Left forelimb (tissue), 1 donor: Measurements from ENCODE around the gene CCL1.

Experiments
- DNase-seq: peaks from one replicate; pipeline ENCODE4 v3.0.0-alpha.2; 2018; ENCODE audit warnings: low spot score

The CCL1 gene

GRCh38 chr17:34363183-34363661, at the start of gene CCL1:
TSS of gene CCL1 (minus strand) at chr17:34363233. CDS start at chr17:34363161, 72 bp downstream.
- no peak for DNase-seq

GRCh38 chr17:34412534-34412933, 49.5 kb upstream of the CCL1 start:
- no peak for DNase-seq

DNA sequence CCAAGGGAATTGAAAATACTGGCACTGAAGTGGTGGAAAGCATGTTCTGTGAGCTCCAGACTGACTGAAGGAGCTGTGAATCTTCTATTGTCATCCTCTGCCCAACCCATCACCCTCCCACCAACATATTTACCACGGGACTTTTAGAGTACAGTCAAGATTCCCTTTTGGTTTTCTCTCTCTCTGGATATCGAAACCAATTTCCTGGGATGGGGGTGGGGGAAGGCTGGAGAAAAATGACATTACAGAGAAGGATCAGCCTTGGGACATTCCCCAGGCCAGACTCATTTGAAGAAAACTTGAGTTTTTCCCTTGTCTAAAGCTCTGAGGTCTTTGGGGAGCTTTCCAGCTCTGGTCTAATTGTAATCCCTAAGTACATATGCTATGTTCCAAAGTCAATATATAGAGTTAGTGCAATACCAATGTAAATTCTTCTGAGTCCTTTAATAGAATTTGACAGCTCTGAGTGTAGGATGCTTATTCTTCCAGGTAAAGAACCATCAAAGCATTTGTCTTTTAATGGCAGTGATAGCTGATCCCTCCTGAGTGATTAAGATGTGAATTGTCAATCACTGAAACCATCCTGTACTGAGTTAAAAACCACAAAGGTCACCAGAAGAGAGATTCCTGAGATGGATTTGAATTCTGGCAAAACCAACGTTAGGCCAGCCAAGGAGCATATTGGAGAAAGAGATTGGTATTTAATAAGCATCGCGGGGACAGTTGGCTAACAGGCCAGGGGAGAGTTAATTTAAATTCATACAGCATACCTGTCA, 48.8 kb upstream of the CCL1 start:
- DNase-seq, result no peak

DNA sequence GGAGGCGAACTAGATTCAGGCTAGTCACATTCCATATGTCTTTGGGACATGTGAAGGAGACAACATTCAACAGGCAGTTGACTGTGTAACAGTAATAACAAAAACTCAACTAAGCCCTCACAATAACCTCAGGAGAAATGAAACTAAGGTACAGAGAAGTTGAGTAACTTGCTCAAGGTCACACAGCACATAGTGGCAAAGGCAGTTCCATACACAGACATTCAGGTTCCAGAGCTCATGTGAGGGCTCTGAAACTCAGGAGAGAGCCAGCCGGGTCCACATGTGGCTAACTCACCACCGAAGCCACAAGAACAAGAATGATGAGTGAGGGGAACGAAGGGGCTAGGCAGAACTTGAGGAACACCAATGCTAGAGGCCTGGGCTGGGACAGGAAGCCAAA, 46.3 kb upstream of the CCL1 start:
- no peak for DNase-seq

GRCh38 chr17:34408439-34408838, 45.4 kb upstream of the CCL1 start:
- DNase-seq, result no peak

GRCh38 chr17:34406226-34406625, 43.2 kb upstream of the CCL1 start:
- DNase-seq, result no peak

DNA sequence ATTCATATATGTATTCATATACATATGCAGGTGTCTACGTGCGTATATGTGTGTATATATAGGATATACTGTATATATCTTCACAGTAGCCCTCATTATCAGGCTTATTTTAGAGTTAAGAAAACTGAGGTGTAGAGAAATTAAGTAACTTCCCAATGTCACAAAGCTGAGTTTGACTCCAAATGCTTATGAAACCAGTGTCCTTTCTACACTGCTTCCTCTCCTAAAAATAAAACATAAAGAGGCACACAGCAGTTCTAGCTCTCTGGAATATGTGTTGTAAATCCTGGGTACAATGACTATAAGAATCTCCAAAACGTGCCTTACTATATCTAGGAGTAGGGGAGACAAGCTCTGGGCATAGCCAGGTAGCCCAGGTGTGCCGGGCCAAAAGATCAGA, 40.0 kb upstream of the CCL1 start:
- DNase-seq, result no peak

- DNase-seq, result no peak
Measured at GRCh38 chr17:34401165-34401564, 38.1 kb upstream of the CCL1 start.

DNA sequence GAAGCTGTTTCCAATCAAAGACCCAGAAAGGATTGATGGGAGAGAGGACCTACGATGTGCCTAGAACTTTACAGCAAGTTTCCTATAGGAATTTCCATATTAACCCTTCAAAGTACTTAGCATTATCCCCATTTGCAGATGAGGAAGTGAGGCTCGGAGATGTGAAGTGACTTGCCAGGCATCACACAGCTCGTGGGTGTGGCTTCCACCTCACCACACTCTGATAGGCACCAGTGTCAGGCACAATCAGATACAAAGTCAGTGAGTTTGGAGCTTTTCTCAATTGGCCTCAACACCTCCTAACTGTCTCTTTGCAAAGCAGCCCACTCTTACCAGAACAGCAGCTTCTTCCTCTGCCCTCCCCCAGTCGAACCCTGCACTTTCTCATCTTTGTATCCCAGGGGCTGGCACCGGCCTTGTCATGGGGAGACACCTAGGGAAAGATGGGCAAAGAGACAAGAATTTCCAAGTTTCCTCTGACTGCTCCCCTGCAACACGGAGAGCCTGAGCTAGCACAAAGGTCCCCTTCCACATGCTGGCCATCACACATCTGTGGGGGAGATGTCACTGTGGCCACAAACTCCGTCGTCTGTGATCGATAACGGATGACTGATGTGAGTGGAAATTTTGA, 37.4 kb upstream of the CCL1 start:
- no peak for DNase-seq

- no peak for DNase-seq
Measured at GRCh38 chr17:34399725-34400124, 36.7 kb upstream of the CCL1 start.

DNA sequence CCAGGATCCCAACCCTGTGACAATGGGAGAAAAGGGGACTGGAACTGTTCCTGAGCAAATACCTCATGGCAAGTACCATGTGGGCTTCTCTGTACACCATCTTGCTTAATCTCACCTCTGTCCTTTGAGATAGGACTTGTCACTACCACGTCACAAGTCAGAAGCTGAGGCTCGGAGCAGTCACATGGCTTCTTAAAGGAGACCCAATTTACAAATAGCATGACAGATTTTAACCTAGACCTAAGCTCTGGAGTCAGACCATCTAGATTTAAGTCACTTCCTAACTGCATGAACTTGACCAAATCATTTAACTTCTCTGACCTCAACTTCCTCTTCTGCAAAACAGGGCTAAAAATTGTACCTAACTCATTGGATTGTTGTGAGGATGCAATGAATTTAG, 36.0 kb upstream of the CCL1 start:
- DNase-seq, result no peak

DNA sequence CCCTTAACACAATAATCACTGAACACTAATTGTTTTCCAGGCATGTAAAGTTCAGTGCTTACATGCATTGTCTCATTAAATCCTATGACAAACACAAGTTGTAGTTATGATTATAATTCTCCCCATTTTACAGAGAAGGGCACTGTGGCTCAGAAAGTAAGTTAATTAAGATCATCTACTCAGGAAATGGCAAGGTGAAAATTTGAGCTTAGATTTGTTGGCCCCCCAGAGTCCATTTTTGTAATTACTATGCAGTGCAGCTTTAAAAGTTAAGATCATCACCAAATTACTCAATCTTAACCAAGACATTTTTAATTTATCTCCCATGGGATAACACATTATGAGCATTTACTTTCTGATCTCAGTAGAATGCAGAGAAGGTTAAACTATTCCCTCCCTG, 34.2 kb upstream of the CCL1 start:
- no peak for DNase-seq

DNA sequence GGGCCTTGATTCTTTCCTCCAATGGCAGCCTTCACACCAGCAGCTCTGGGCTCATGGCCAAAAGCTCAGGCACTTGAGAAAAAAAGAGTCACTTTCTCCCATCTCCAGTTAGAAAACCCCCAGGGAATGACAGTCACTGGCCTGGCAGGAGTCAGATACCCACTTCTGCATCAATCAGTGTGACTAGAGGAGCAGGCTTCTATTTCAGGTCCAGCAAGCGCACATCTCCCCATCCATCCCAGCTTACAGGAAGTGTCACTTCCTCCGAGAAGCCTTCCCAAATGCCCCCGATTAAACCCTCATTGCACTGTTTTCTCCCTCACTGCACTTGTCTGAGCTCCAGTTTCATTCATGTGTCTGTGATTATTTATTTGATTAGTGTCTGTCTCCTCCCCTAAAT, 30.4 kb upstream of the CCL1 start:
- DNase-seq, result no peak

- DNase-seq, result no peak
Measured at GRCh38 chr17:34391241-34391640, 28.2 kb upstream of the CCL1 start.

- no peak for DNase-seq
Measured at GRCh38 chr17:34390649-34391048, 27.6 kb upstream of the CCL1 start.

- DNase-seq, result no peak
Measured at GRCh38 chr17:34389126-34389750, 26.2 kb upstream of the CCL1 start.

- DNase-seq, result no peak
Measured at GRCh38 chr17:34387566-34387965, 24.5 kb upstream of the CCL1 start.

GRCh38 chr17:34386697-34387550, 23.9 kb upstream of the CCL1 start:
- no peak for DNase-seq

DNA sequence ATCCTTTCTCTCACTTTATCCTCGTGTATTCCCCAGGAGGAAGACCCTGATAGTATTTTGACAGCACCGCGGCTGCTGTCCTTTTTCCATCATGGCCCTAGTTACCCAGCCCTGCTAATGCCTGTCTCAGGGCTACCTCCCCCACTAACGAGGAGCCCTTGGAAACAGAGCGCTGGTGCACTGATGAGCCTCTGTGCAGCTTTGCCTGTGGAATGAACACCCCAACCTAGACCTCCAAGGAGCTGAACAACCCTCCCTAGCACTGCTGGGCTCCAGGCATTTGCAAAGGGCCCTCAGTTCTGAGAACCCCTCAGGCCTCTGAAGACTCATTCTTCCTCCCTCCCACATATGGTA, 23.3 kb upstream of the CCL1 start:
- DNase-seq, result no peak

DNA sequence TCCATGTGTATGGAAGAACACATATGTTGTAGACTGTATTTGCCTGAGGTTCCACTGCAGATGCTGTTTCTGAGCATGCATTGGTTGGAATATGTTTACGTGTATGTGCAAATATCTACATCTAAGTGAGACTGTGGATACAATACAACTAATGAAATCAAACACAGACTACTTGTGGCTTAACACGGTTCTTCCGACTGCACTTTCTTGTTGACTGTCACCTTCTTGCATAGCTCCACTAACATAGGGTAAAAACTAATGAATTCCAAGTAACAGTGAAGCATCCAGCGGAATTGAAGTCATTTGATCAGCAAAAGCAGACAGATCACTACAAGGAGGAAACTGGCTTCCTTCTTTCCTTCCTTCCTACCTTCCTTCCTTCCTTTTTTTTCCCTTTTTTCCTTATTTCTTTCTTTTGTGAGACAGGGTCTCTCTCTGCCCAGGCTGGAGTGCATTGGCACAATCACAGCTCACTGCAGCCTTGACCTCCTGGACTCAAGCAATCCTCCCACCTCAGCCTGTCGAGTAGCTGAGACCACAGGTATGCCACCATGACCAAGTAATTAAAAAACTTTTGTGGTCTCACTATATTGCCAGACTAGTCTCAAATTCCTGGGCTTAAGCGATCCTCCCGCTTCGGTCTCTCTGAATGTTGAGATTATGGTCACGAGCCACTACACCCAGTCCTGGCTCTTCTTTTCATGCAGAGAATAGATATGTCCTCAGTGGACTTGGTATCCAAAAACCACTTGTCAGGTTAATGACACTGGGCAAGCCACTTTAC, 22.0 kb upstream of the CCL1 start:
- no peak for DNase-seq

- DNase-seq, result no peak
Measured at GRCh38 chr17:34384271-34384670, 21.2 kb upstream of the CCL1 start.

DNA sequence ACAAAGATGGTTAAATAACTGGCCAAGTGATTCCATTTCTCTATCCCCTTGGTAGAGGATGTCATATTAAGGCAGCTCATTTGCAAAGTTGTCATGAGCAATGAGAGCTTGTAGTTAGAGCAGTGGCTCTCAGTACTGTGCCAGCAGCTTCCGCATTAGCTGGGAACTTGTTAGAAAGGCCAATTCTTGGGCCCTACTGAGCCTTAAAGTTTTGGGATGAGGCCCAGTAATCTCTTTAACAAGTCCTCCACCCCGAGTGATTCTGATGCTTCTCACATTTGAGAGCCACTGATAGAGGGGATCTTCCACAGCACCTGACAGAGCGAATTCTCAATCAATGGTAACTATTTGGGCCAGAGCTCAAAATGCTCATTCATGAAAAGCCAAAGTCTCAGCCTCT, 20.2 kb upstream of the CCL1 start:
- no peak for DNase-seq
